Measurements from ENCODE around the gene SDHB. TPM values are rescaled to one million over a fixed set of nuclear protein-coding genes. Genes with fewer than 3 reads are reported as not detected.
A peak's percentile ranks its signal among the peaks of the same experiment; 100 is the strongest.

Gene SDHB
- total and polyA plus RNA-seq, 9 of the 15 experiments (the other 6 are each of a cell fraction or from before 2014, with no cell fraction given), result 207 to 554 (median 365) TPM

GRCh38 chr1:17016317-17016661 lies 37.5 kb downstream of the SDHB start:
- TF ChIP-seq SRSF7 (optimal IDR thresholded peaks at IDR 0.05; ENCODE audit: low read depth, low read length) (no peak), TRIM25 (IDR thresholded peaks at IDR 0.05; ENCODE audit: borderline replicate concordance) (no peak), SAFB (IDR thresholded peaks at IDR 0.05; ENCODE audit: borderline replicate concordance, low read depth, low read length) (no peak), ARID3B (CRISPR knock-in tag; IDR thresholded peaks at IDR 0.05; ENCODE audit: borderline replicate concordance) (no peak), PCBP1 (IDR thresholded peaks at IDR 0.05; ENCODE audit: low read depth, low read length, poor library complexity, severe bottlenecking) (no peak), SIN3B (IDR thresholded peaks at IDR 0.05; ENCODE audit: low read depth) (no peak), ELF2 (CRISPR knock-in tag; IDR thresholded peaks at IDR 0.05) (no peak), NUFIP1 (IDR thresholded peaks at IDR 0.05; ENCODE audit: partially characterized antibody) (no peak)
- Histone ChIP-seq H3K9me3 (replicated peaks; ENCODE audit: control insufficient read depth, insufficient read depth, low read depth, low read length) (no peaks in the 10 kb centered on the region), H3K4me2 (ENCODE audit: insufficient read depth, low read length) (no peak overlapping the region), H3K36me3 (ENCODE audit: control insufficient read depth, insufficient read depth, low read length) (peaks cover 35% of the 10 kb centered on the region), H3K27me3 (ENCODE audit: control insufficient read depth in 2 of 2, insufficient read depth in 2 of 2, low read length in 2 of 2) (no peaks in the 10 kb centered on the region), H2AFZ (ENCODE audit: low read depth, low read length) (no peak overlapping the region), H3K79me2 (ENCODE audit: control insufficient read depth, insufficient read depth, low read length) (no peaks in the 10 kb centered on the region), H3K9me1 (ENCODE audit: control insufficient read depth, insufficient read depth, low read length) (no peaks in the 10 kb centered on the region), H3K27ac (ENCODE audit: extremely low read depth, low read depth, low read length) (peak overlapping the region; percentile 8; the same call in 1 of the 3 replicates), H4K20me1 (replicated peaks; ENCODE audit: control insufficient read depth, insufficient read depth, low read length) (no peaks in the 10 kb centered on the region), H3K9ac (ENCODE audit: insufficient read depth in 1 of 2, low read depth in 2 of 2, low read length in 2 of 2) (no peak overlapping the region), H3K4me1 (replicated peaks in 1 of 2; ENCODE audit: control insufficient read depth in 2 of 2, insufficient read depth in 2 of 2, low read length in 2 of 2) (peaks cover 18 to 28% of the 10 kb centered on the region in 2 experiments), H3K4me3 (no peak overlapping the region)
- ChIA-PET CTCF (ENCODE audit: low intra/inter-chr PET ratio) (no interaction called here), POLR2A (interaction anchor here (1.1 to 1.5 kb wide), 2 partner anchors 12 to 111 kb away, joined by 3 to 7 read pairs; no protein-coding TSS in a partner anchor)
- ATAC-seq, result no peak
- intact Hi-C loops (cut with micrococcal nuclease), result no loop called here
- BruUV-seq (replicated peaks), result no TSS peak
- no peak for FAIRE-seq
- in situ Hi-C loops (cut with MboI), result no loop called here
- WGBS (ENCODE audit: insufficient coverage, low coverage, missing lambda C conversion rate), result 52% methylated on average over 5 of the region's 5 CpGs
- no peak for DNase-seq (ENCODE audit: extremely low read depth in 1 of 4, low spot score in 3 of 4)
